ENCODE results near the gene FANCM.

Gene FANCM

DNA sequence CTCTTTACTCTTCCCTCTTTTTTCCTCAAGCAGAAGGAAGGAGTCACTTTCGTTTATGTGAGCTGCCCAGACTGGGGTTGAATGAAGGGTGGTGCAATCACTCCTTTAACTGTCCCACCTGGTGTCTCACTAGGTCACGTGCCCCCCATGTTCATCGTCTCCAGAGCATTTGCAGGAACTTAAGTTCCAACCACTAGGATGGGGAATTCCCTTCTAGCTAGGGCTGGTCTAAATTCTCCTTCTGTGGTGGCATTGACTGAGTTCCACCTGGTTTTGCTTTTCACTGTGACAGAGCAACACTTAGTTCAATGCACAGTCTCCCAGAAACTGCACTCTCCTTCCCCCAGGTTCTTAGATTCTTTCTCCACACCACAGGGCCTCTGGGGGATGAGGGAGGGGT, 9.5 kb downstream of the FANCM start:
- Histone ChIP-seq H3K4me2 (ENCODE audit: low read length) (no peak overlapping the region), H3K36me3 (ENCODE audit: insufficient read depth, low read length) (peaks cover 15% of the 10 kb centered on the region), H4K20me1 (ENCODE audit: insufficient read depth, low read length) (no peaks in the 10 kb centered on the region), H3K27ac (ENCODE audit: low read depth, low read length, poor library complexity, severe bottlenecking) (no peak overlapping the region), H3K4me3 (ENCODE audit: low read depth, low read length, poor library complexity, severe bottlenecking) (no peak overlapping the region), H3K9me2 (ENCODE audit: low read depth, low read length) (no peaks in the 10 kb centered on the region), H3K4me1 (ENCODE audit: insufficient read depth, low read length, severe bottlenecking) (peaks cover 27% of the 10 kb centered on the region), H3K27me3 (ENCODE audit: insufficient read depth, low read length) (no peaks in the 10 kb centered on the region), H3F3A (ENCODE audit: insufficient read depth, low read length) (no peaks in the 10 kb centered on the region), H2AFZ (ENCODE audit: low read length) (no peak overlapping the region), H3K79me2 (ENCODE audit: insufficient read depth, low read length) (peaks cover 18% of the 10 kb centered on the region), H3K9ac (ENCODE audit: low read length) (no peak overlapping the region), H3K9me3 (ENCODE audit: low read length) (no peaks in the 10 kb centered on the region)
- TF ChIP-seq EZH2 (IDR thresholded peaks at IDR 0.05; ENCODE audit: borderline replicate concordance, low read length) = no peak
- TF ChIP-seq, protein P1, sequence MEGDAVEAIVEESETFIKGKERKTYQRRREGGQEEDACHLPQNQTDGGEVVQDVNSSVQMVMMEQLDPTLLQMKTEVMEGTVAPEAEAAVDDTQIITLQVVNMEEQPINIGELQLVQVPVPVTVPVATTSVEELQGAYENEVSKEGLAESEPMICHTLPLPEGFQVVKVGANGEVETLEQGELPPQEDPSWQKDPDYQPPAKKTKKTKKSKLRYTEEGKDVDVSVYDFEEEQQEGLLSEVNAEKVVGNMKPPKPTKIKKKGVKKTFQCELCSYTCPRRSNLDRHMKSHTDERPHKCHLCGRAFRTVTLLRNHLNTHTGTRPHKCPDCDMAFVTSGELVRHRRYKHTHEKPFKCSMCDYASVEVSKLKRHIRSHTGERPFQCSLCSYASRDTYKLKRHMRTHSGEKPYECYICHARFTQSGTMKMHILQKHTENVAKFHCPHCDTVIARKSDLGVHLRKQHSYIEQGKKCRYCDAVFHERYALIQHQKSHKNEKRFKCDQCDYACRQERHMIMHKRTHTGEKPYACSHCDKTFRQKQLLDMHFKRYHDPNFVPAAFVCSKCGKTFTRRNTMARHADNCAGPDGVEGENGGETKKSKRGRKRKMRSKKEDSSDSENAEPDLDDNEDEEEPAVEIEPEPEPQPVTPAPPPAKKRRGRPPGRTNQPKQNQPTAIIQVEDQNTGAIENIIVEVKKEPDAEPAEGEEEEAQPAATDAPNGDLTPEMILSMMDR (IDR thresholded peaks at IDR 0.05; ENCODE audit: low read length) = no peak

DNA sequence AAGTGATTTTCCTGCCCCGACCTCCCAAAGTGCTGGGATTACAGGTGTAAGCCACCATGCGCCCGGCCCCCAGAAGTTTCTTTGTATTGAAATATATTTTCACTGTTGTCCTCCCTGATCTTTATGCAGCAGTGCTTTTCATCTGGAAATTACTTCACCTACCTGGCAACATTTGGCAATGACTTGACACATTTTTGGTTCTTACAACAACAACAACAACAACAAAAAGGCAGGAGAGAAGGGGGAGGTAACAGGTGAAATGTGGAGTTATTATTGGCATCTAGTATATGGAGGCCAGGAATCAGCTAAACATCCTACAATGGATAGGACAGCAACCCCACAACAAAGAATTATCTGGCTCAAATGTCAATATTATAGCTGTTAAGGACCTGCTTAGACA, 13.9 kb downstream of the FANCM start:
- Histone ChIP-seq H3K36me3 (ENCODE audit: insufficient read depth, low read length) (peaks cover 29% of the 10 kb centered on the region), H4K20me1 (ENCODE audit: insufficient read depth, low read length) (no peaks in the 10 kb centered on the region), H3K79me2 (ENCODE audit: insufficient read depth, low read length) (peaks cover 5% of the 10 kb centered on the region; the same call in 1 of the 2 replicates), H3K9me3 (ENCODE audit: low read length) (no peaks in the 10 kb centered on the region), H3K27me3 (ENCODE audit: insufficient read depth, low read length) (no peaks in the 10 kb centered on the region), H3K9me2 (ENCODE audit: low read depth, low read length) (no peaks in the 10 kb centered on the region), H2AFZ (ENCODE audit: low read length) (no peak overlapping the region), H3K4me1 (ENCODE audit: insufficient read depth, low read length, severe bottlenecking) (no peaks in the 10 kb centered on the region), H3K27ac (ENCODE audit: low read depth, low read length, poor library complexity, severe bottlenecking) (no peak overlapping the region), H3K9ac (ENCODE audit: low read length) (no peak overlapping the region), H3K4me3 (ENCODE audit: low read depth, low read length, poor library complexity, severe bottlenecking) (no peak overlapping the region), H3F3A (ENCODE audit: insufficient read depth, low read length) (no peaks in the 10 kb centered on the region), H3K4me2 (ENCODE audit: low read length) (no peak overlapping the region)
- no peak for TF ChIP-seq EZH2 (IDR thresholded peaks at IDR 0.05; ENCODE audit: borderline replicate concordance, low read length)
- TF ChIP-seq, protein P1 (IDR thresholded peaks at IDR 0.05; ENCODE audit: low read length) = no peak

- H3K4me2 ChIP-seq (ENCODE audit: low read length) = no peak overlapping the region
- H3K9me2 ChIP-seq (ENCODE audit: low read depth, low read length) = no peaks in the 10 kb centered on the region
- H4K20me1 ChIP-seq (ENCODE audit: insufficient read depth, low read length) = no peaks in the 10 kb centered on the region
- H3K27me3 ChIP-seq (ENCODE audit: insufficient read depth, low read length) = no peaks in the 10 kb centered on the region
- H2AFZ ChIP-seq (ENCODE audit: low read length) = no peak overlapping the region
- no peaks in the 10 kb centered on the region for H3F3A ChIP-seq (ENCODE audit: insufficient read depth, low read length)
- H3K4me1 ChIP-seq (ENCODE audit: insufficient read depth, low read length, severe bottlenecking) = no peaks in the 10 kb centered on the region
- no peak overlapping the region for H3K4me3 ChIP-seq (ENCODE audit: low read depth, low read length, poor library complexity, severe bottlenecking)
- H3K36me3 ChIP-seq (ENCODE audit: insufficient read depth, low read length) = peaks cover 24% of the 10 kb centered on the region
- H3K27ac ChIP-seq (ENCODE audit: low read depth, low read length, poor library complexity, severe bottlenecking) = no peak overlapping the region
- no peak overlapping the region for H3K9ac ChIP-seq (ENCODE audit: low read length)
- H3K79me2 ChIP-seq (ENCODE audit: insufficient read depth, low read length) = peaks cover 5% of the 10 kb centered on the region; the same call in 1 of the 2 replicates
- H3K9me3 ChIP-seq (ENCODE audit: low read length) = no peaks in the 10 kb centered on the region
- no peak for TF ChIP-seq EZH2 (IDR thresholded peaks at IDR 0.05; ENCODE audit: borderline replicate concordance, low read length)
- TF ChIP-seq, protein P1 (IDR thresholded peaks at IDR 0.05; ENCODE audit: low read length) = no peak
These were observed 14.7 kb downstream of the FANCM start for GRCh38 chr14:45150386-45150890.
